ENCODE data around the gene USF2. TPM values are rescaled to one million over a fixed set of nuclear protein-coding genes. Genes with fewer than 3 reads are reported as not detected.

Gene USF2
- total and polyA plus RNA-seq, 10 of the 15 experiments (the other 5 are each of a cell fraction or from before 2014, with no cell fraction given) = 0.56 to 157 (median 65.5) TPM

GRCh38 chr19:35251456-35251855 is 17.3 kb upstream of the USF2 start:
- 70% methylated on average over 2 of the region's 2 CpGs for WGBS (ENCODE audit: insufficient coverage, insufficient replicate concordance, low lambda C conversion rate, missing lambda C conversion rate)
- H4K20me1 ChIP-seq (ENCODE audit: control insufficient read depth, insufficient read depth) = no peaks in the 10 kb centered on the region
- H3K4me2 ChIP-seq (ENCODE audit: control insufficient read depth, insufficient read depth) = no peak overlapping the region
- H3K4me1 ChIP-seq (ENCODE audit: control insufficient read depth, insufficient read depth, low read length) = peaks cover 4% of the 10 kb centered on the region; the same call in 1 of the 2 replicates
- no TSS peak for BruUV-seq (replicated peaks)
- H3K4me3 ChIP-seq = no peak overlapping the region
- DNase-seq (ENCODE audit: low read depth, low spot score) (no peak), FAIRE-seq (no peak), ATAC-seq (no peak)
- intact Hi-C loops (cut with micrococcal nuclease; ENCODE audit: unreplicated experiment) = no loop called here
- CTCF ChIA-PET = interaction anchor here (0.6 to 2.7 kb wide), 6 partner anchors 32 to 185 kb away, joined by 3 to 8 read pairs (median 4); no protein-coding TSS in a partner anchor
- in situ Hi-C loops (cut with MboI) = no loop called here
- H3K27ac ChIP-seq (ENCODE audit: control insufficient read depth, insufficient read depth) = no peak overlapping the region
- RAD21 ChIA-PET (ENCODE audit: unreplicated experiment) = interaction anchor here (0.7 to 0.9 kb wide), 2 partner anchors 9 to 15 kb away, joined by 3 read pairs; no protein-coding TSS in a partner anchor
- H3K9ac ChIP-seq (ENCODE audit: control insufficient read depth, insufficient read depth, low read length) = no peak overlapping the region
- peaks cover 19% of the 10 kb centered on the region for H3K79me2 ChIP-seq (ENCODE audit: control insufficient read depth, insufficient read depth, low read length)
- no peak overlapping the region for H2AFZ ChIP-seq (ENCODE audit: control insufficient read depth, low read depth, low read length)
- peaks cover 4 to 6% of the 10 kb centered on the region in 2 experiments; a peak in 3 of 4 replicates for H3K36me3 ChIP-seq (ENCODE audit: control insufficient read depth in 2 of 2, insufficient read depth in 2 of 2, low read length in 1 of 2)
- H3K27me3 ChIP-seq (replicated peaks in 1 of 2; ENCODE audit: control insufficient read depth in 2 of 2, insufficient read depth in 2 of 2, low read length in 1 of 2) = no peaks in the 10 kb centered on the region
- POLR2A ChIA-PET = interaction anchor here (1.1 kb wide), 1 partner anchor 13 kb away, joined by 3 read pairs; no protein-coding TSS in a partner anchor
- H3K9me3 ChIP-seq (replicated peaks; ENCODE audit: control insufficient read depth, insufficient read depth, low read length) = no peaks in the 10 kb centered on the region
- TF ChIP-seq CBFB (IDR thresholded peaks at IDR 0.05; ENCODE audit: low read depth) = no peak
- no peak for TF ChIP-seq ZNF217 (IDR thresholded peaks at IDR 0.05)
- no peak for TF ChIP-seq ZBTB33 (IDR thresholded peaks at IDR 0.05)
- TF ChIP-seq NFYB (IDR thresholded peaks at IDR 0.05; ENCODE audit: insufficient read depth, low read depth, low read length) = no peak
- TF ChIP-seq HDAC6 (IDR thresholded peaks at IDR 0.05; ENCODE audit: unreplicated experiment) = no peak
- no peak for TF ChIP-seq WRNIP1 (IDR thresholded peaks at IDR 0.05; ENCODE audit: borderline replicate concordance, low read depth, low read length)
- TF ChIP-seq NFIC (IDR thresholded peaks at IDR 0.05; ENCODE audit: low read depth, low read length) = no peak
- no peak for TF ChIP-seq SP1 (IDR thresholded peaks at IDR 0.05; ENCODE audit: low read depth, low read length)
- TF ChIP-seq, protein P1, sequence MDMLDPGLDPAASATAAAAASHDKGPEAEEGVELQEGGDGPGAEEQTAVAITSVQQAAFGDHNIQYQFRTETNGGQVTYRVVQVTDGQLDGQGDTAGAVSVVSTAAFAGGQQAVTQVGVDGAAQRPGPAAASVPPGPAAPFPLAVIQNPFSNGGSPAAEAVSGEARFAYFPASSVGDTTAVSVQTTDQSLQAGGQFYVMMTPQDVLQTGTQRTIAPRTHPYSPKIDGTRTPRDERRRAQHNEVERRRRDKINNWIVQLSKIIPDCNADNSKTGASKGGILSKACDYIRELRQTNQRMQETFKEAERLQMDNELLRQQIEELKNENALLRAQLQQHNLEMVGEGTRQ (IDR thresholded peaks at IDR 0.05; ENCODE audit: borderline replicate concordance, low read depth, low read length) = no peak
- TF ChIP-seq ATF2 (IDR thresholded peaks at IDR 0.05; ENCODE audit: low read length) = no peak
- TF ChIP-seq PAX5 (IDR thresholded peaks at IDR 0.05; ENCODE audit: borderline replicate concordance, low read depth, low read length) = no peak
- no peak for TF ChIP-seq POLR2AphosphoS2 (IDR thresholded peaks at IDR 0.05; ENCODE audit: low read depth, low read length)
- TF ChIP-seq CEBPB (IDR thresholded peaks at IDR 0.05; ENCODE audit: borderline replicate concordance in 1 of 2, low read depth in 2 of 2, low read length in 2 of 2) = no peak
- TF ChIP-seq NR2C2 (IDR thresholded peaks at IDR 0.05; ENCODE audit: borderline replicate concordance, control insufficient read depth, insufficient read length, low read depth) = no peak
- TF ChIP-seq SMC3 (IDR thresholded peaks at IDR 0.05; ENCODE audit: borderline replicate concordance, low read length) = no peak
- TF ChIP-seq SIX5 (IDR thresholded peaks at IDR 0.05; ENCODE audit: low read depth, low read length, severe bottlenecking) = no peak
- no peak for TF ChIP-seq NFYA (IDR thresholded peaks at IDR 0.05; ENCODE audit: borderline replicate concordance, low read depth, low read length)
- TF ChIP-seq SMAD5 (IDR thresholded peaks at IDR 0.05; ENCODE audit: low read depth) = no peak
- no peak for TF ChIP-seq CREM (IDR thresholded peaks at IDR 0.05; ENCODE audit: low read depth)
- SMC1A ChIA-PET (ENCODE audit: uncharacterized antibody, unreplicated experiment) = interaction anchor here (0.8 to 2.1 kb wide), 2 partner anchors 10 to 13 kb away, joined by 3 to 7 read pairs; no protein-coding TSS in a partner anchor
